ENCODE data around the gene CCDC116.

The CCDC116 gene

DNA sequence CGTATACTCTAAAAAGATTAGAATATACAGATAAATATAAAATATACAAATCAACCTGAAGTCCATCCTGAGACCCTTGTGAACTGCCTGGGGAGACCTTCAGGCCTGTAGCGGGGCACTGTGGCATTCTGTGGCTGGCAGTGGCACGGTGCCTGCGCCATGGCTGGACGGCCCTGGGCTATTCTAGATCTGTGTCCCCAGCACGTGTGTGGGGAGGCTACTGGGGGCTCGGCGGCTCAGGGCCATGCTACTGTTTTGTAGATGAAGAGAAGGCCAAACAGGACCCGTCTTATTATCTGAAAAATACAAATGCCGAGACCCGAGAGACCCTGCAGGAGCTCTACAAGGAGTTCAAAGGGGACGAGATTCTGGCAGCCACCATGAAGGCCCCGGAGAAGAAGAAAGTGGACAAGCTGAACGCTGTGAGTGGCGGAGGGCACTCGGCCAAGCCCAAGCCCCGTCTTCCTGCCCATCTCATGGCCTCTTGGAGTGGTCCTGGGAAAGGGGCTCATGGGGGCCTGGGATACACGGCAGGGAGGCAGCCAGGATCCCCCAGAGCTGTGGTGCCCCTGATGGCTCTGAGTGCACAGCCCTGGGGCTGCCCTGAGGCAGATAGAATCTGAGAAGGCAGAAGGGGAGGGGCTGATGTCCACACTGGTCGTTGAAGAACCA is 52.1 kb downstream of the CCDC116 start:
- no peak for DNase-seq

DNA sequence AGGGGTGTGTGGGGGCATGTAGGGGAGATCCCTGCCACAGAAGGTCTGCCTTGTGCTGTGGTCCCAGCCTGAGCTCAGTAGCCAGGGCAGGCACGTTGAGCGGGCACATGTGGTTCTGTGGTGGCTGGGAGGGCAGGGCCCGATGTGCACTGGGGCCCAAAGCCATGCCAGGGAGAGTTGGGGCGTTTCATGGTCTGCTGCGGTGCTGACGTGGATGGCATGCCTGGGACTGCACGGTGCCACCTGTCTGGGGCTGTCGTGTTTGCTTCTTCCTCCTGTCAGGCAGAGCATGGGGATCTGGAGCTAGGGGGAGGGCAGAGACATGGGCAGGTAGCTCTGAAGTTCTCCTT is 52.6 kb downstream of the CCDC116 start:
- DNase-seq, result no peak

DNA sequence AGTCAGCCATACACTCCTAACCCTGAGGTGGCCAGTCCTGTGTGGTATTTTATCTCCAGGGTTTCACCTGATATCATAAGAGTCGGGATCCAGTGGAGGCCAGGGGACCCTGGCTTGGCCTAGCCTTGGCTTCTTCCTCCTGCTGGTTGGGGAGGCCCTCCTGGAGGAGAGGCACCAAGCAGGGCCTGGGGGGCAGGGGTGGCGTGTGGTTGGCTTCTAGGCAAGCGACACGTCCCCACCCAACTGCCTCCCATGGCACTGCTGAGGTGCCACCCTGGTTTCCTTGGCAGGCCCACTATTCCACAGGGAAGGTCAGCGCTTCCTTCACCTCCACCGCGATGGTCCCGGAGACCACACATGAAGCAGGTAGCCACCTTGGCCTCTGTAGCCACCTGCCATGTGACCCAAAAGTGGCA is 53.6 kb downstream of the CCDC116 start:
- DNase-seq, result no peak
